H9 (cell line): ENCODE data around the gene HS6ST1. TPM values are rescaled to one million over a fixed set of nuclear protein-coding genes. Genes with fewer than 3 reads are reported as not detected.

Experiments used
- DNase-seq: peaks from one replicate; pipeline ENCODE4 v3.0.0-alpha.2; 2017
- H2AFZ ChIP-seq: one replicate; pipeline ENCODE4 v1.6.1; 2013; ENCODE audit warnings: mild to moderate bottlenecking, low read length, control low read depth, moderate library complexity
- H2AK5ac ChIP-seq: 2 replicates; pipeline ENCODE4 v1.6.1; 2013; ENCODE audit warnings: low read length, control low read depth, mixed read lengths; ENCODE audit not compliant: insufficient read length
- H2BK120ac ChIP-seq: one replicate; pipeline ENCODE4 v1.6.1; 2013; ENCODE audit warnings: low read depth, mild to moderate bottlenecking, low read length, control low read depth, inconsistent platforms; ENCODE audit not compliant: poor library complexity, severe bottlenecking
- H2BK12ac ChIP-seq: 2 replicates; pipeline ENCODE4 v1.6.1; 2013; ENCODE audit warnings: low read length, control low read depth, mixed read lengths, low read depth; ENCODE audit not compliant: insufficient read length
- H2BK15ac ChIP-seq: 2 replicates; pipeline ENCODE4 v1.6.1; 2013; ENCODE audit warnings: low read depth, low read length, control low read depth
- H2BK20ac ChIP-seq: one replicate; pipeline ENCODE4 v1.6.1; 2013; ENCODE audit warnings: low read depth, mild to moderate bottlenecking, low read length, control low read depth, inconsistent platforms; ENCODE audit not compliant: poor library complexity, severe bottlenecking
- H2BK5ac ChIP-seq: 2 replicates; pipeline ENCODE4 v1.6.1; 2013; ENCODE audit warnings: low read length, control low read depth, mixed read lengths; ENCODE audit not compliant: insufficient read length
- H3K14ac ChIP-seq: 2 replicates; pipeline ENCODE4 v1.6.1; 2013; ENCODE audit warnings: low read length, control low read depth; ENCODE audit not compliant: insufficient read depth
- H3K18ac ChIP-seq: 2 replicates; pipeline ENCODE4 v1.6.1; 2013; ENCODE audit warnings: low read depth, mild to moderate bottlenecking, mixed read lengths, low read length, control low read depth; ENCODE audit not compliant: insufficient read length
- H3K23ac ChIP-seq: 2 replicates; pipeline ENCODE4 v1.6.1; 2013; ENCODE audit warnings: low read length, control low read depth, mixed read lengths, low read depth; ENCODE audit not compliant: insufficient read length
- H3K23me2 ChIP-seq: 2 replicates; pipeline ENCODE4 v1.6.1; 2013; ENCODE audit warnings: low read depth, mild to moderate bottlenecking, mixed read lengths, low read length, control low read depth; ENCODE audit not compliant: insufficient read length, poor library complexity, severe bottlenecking
- H3K27ac ChIP-seq: 2 replicates; pipeline ENCODE4 v1.5.1; 2013; ENCODE audit warnings: low read length, control low read depth, mixed read lengths, low read depth; ENCODE audit not compliant: insufficient read length
- H3K27me3 ChIP-seq: 2 replicates; pipeline ENCODE4 v1.6.1; 2013; ENCODE audit warnings: low read length, control low read depth, inconsistent platforms; ENCODE audit not compliant: insufficient read depth
- H3K4ac ChIP-seq: 2 replicates; pipeline ENCODE4 v1.6.1; 2013; ENCODE audit warnings: low read depth, mild to moderate bottlenecking, control low read depth, inconsistent platforms, low read length, moderate library complexity
- H3K4me1 ChIP-seq: 2 replicates; pipeline ENCODE4 v1.6.1; 2013; ENCODE audit warnings: low read length, control low read depth, inconsistent platforms; ENCODE audit not compliant: insufficient read depth
- H3K4me2 ChIP-seq: 2 replicates; pipeline ENCODE4 v1.6.1; 2013; ENCODE audit warnings: low read length, control low read depth, mixed read lengths; ENCODE audit not compliant: insufficient read length, insufficient read depth
- H3K56ac ChIP-seq: 2 replicates; pipeline ENCODE4 v1.6.1; 2013; ENCODE audit warnings: low read depth, mild to moderate bottlenecking, mixed read lengths, low read length, control low read depth; ENCODE audit not compliant: insufficient read length
- H3K79me1 ChIP-seq: 2 replicates; pipeline ENCODE4 v1.6.1; 2013; ENCODE audit warnings: low read depth, mild to moderate bottlenecking, moderate library complexity, low read length, control low read depth, inconsistent platforms; ENCODE audit not compliant: insufficient read depth, poor library complexity, severe bottlenecking
- H3K79me2 ChIP-seq: 2 replicates; pipeline ENCODE4 v1.6.1; 2013; ENCODE audit warnings: low read length, control low read depth, inconsistent platforms; ENCODE audit not compliant: insufficient read depth
- H3K9ac ChIP-seq: 2 replicates; pipeline ENCODE4 v1.6.1; 2013; ENCODE audit warnings: low read length, control low read depth, mixed read lengths; ENCODE audit not compliant: insufficient read length; ENCODE audit errors: extremely low read depth
- H3K9me3 ChIP-seq: one replicate; pipeline ENCODE4 v1.6.1; 2013; ENCODE audit warnings: low read depth, low read length, inconsistent platforms; ENCODE audit not compliant: control insufficient read depth
- H3T11ph ChIP-seq: one replicate; pipeline ENCODE4 v1.6.1; 2013; ENCODE audit warnings: mild to moderate bottlenecking, low read length, control low read depth, inconsistent platforms
- H4K20me1 ChIP-seq: one replicate; pipeline ENCODE4 v1.6.1; 2013; ENCODE audit not compliant: control insufficient read depth, insufficient read length, insufficient read depth
- H4K5ac ChIP-seq: 2 replicates; pipeline ENCODE4 v1.6.1; 2013; ENCODE audit warnings: low read depth, mild to moderate bottlenecking, mixed read lengths, low read length, control low read depth; ENCODE audit not compliant: insufficient read length
- H4K8ac ChIP-seq: replicated peaks from 2 replicates; pipeline ENCODE4 v1.6.1; 2013; ENCODE audit warnings: low read length, control low read depth, mixed read lengths, low read depth; ENCODE audit not compliant: insufficient read length
- H4K91ac ChIP-seq: 2 replicates; pipeline ENCODE4 v1.6.1; 2013; ENCODE audit warnings: low read depth, mild to moderate bottlenecking, moderate library complexity, mixed read lengths, low read length, control low read depth; ENCODE audit not compliant: insufficient read length
- H3K27ac Mint-ChIP-seq, 3 experiments: 2 replicates in 2 of 3; 3 replicates in 1 of 3; pipeline ENCODE4 v1.8.0; 2020 to 2021; ENCODE audit warnings: mixed read lengths in 3 of 3, mild to moderate bottlenecking in 1 of 3, moderate library complexity in 1 of 3
- H3K27me3 Mint-ChIP-seq: 2 replicates; pipeline ENCODE4 v1.8.0; 2021; ENCODE audit warnings: low read depth, mild to moderate bottlenecking, moderate library complexity, mixed read lengths
- H3K36me3 Mint-ChIP-seq, 3 experiments: 2 replicates in 2 of 3; 3 replicates in 1 of 3; pipeline ENCODE4 v1.8.0; 2020 to 2021; ENCODE audit warnings: low read depth in 3 of 3, mixed read lengths in 3 of 3; ENCODE audit not compliant: insufficient read depth in 1 of 3
- H3K4me1 Mint-ChIP-seq, 2 experiments: 2 replicates each; pipeline ENCODE4 v1.8.0; 2020; ENCODE audit warnings: mixed read lengths in 2 of 2
- H3K4me3 Mint-ChIP-seq, 2 experiments: 2 replicates in 1 of 2; 3 replicates in 1 of 2; pipeline ENCODE4 v1.8.0; 2020 to 2021; ENCODE audit warnings: mild to moderate bottlenecking in 2 of 2, mixed read lengths in 2 of 2, moderate library complexity in 1 of 2
- H3K9me3 Mint-ChIP-seq, 2 experiments: 2 replicates in 1 of 2; 3 replicates in 1 of 2; pipeline ENCODE4 v1.8.0; 2020; ENCODE audit warnings: mild to moderate bottlenecking in 2 of 2, mixed read lengths in 2 of 2, moderate library complexity in 1 of 2
- WGBS: extraction: QIAGEN DNeasy Blood & Tissue Kit; methylation state at CpG from one replicate; pipeline ENCODE4 v1.1.7; 2013; ENCODE audit warnings: missing lambda C conversion rate, low lambda C conversion rate, mixed read lengths; ENCODE audit not compliant: insufficient read length; ENCODE audit errors: extremely low coverage; 5-methylcytosine and 5-hydroxymethylcytosine counted together
- total RNA-seq: library from RNA; stranded (reverse); gene quantifications from 2 replicates; pipeline ENCODE4 v1.2.1, GENCODE V29; 2021
- TF ChIP-seq, protein P1 (sequence below): fragments of 200-600 bp; sonication (generic); conservative IDR thresholded peaks from 3 replicates; pipeline ENCODE4 v1.8.0; 2021; ENCODE audit warnings: antibody characterized with exemption, mild to moderate bottlenecking

Gene HS6ST1
- total RNA-seq, 1 experiment from 2014 or later = 60.2 TPM

DNA sequence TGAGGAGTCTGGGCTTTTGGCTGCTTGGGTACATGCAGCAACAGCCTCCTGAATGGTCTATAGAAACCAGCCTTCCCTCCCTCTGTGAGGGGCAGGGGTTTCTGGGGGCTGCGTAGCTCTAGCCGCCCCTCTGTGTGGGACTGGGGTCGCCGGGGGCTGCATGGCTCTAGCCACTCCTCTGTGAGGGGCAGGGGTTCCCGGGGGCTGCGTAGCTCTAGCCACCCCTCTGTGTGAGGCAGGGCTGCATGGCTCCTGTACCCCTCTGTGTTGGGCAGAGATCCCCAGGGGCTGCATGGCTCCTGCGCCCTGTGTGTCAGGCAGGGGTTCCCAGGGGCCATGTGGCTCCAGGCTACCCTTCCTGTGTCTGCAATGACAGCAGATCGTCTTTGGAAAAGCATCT lies 17.6 kb downstream of the HS6ST1 start:
- Histone ChIP-seq H2BK5ac (no peak overlapping the region), H4K91ac (no peak overlapping the region), H3K9me3 (no peaks in the 10 kb centered on the region), H2BK120ac (no peak overlapping the region), H3T11ph (no peak overlapping the region), H3K27me3 (no peaks in the 10 kb centered on the region), H4K8ac (no peak overlapping the region), H3K27ac (no peak overlapping the region), H3K4me1 (peaks cover 1% of the 10 kb centered on the region; the same call in 1 of the 2 replicates), H3K4me2 (no peak overlapping the region), H2BK12ac (no peak overlapping the region), H3K79me1 (peaks cover 14% of the 10 kb centered on the region), H4K5ac (no peak overlapping the region), H2BK15ac (no peak overlapping the region), H2AK5ac (no peak overlapping the region), H3K23ac (no peak overlapping the region), H3K14ac (no peak overlapping the region), H3K79me2 (peaks cover 50% of the 10 kb centered on the region; the same call in 1 of the 2 replicates), H2AFZ (no peak overlapping the region), H3K18ac (no peak overlapping the region), H3K4ac (no peak overlapping the region), H3K23me2 (no peaks in the 10 kb centered on the region), H3K9ac (no peak overlapping the region), H3K56ac (no peak overlapping the region), H4K20me1 (peaks cover 3% of the 10 kb centered on the region), H2BK20ac (no peak overlapping the region)
- DNase-seq = no peak
- peaks cover 3 to 20% (median 12%) of the 10 kb centered on the region in 3 experiments; a peak in 6 of 7 replicates for H3K36me3 Mint-ChIP-seq
- TF ChIP-seq, protein P1, sequence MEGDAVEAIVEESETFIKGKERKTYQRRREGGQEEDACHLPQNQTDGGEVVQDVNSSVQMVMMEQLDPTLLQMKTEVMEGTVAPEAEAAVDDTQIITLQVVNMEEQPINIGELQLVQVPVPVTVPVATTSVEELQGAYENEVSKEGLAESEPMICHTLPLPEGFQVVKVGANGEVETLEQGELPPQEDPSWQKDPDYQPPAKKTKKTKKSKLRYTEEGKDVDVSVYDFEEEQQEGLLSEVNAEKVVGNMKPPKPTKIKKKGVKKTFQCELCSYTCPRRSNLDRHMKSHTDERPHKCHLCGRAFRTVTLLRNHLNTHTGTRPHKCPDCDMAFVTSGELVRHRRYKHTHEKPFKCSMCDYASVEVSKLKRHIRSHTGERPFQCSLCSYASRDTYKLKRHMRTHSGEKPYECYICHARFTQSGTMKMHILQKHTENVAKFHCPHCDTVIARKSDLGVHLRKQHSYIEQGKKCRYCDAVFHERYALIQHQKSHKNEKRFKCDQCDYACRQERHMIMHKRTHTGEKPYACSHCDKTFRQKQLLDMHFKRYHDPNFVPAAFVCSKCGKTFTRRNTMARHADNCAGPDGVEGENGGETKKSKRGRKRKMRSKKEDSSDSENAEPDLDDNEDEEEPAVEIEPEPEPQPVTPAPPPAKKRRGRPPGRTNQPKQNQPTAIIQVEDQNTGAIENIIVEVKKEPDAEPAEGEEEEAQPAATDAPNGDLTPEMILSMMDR = no peak
- no peaks in the 10 kb centered on the region for H3K9me3 Mint-ChIP-seq
- no peak overlapping the region; a peak in 1 of 7 replicates for H3K27ac Mint-ChIP-seq
- H3K4me3 Mint-ChIP-seq = no peak overlapping the region
- H3K27me3 Mint-ChIP-seq = no peaks in the 10 kb centered on the region
- no CpG with 5 or more reads among the region's 8 CpGs for WGBS
- H3K4me1 Mint-ChIP-seq = peaks cover 38 to 52% of the 10 kb centered on the region in 2 experiments
